HG02938 (cell line): ENCODE measurements around the gene PCYT1A.
"Not testable (repeated sequence)": the region's sequence is repeated elsewhere in the genome, so short reads cannot be mapped to it uniquely, and the experiment has no call there.

Source experiments
- ATAC-seq: cut with Tn5 transposase; IDR thresholded peaks from one replicate; pipeline ENCODE4 v1.9.1; 2021; ENCODE audit warnings: mild to moderate bottlenecking, moderate library complexity; ENCODE audit not compliant: unreplicated experiment

PCYT1A gene

GRCh38 chr3:196288141-196288460 lies 575 bp upstream of the PCYT1A start:
- ATAC-seq: no peak

- no peak for ATAC-seq
These were observed 461 bp downstream of the PCYT1A start for GRCh38 chr3:196287090-196287439.

GRCh38 chr3:196284396-196284795 lies 3.1 kb downstream of the PCYT1A start:
- no peak for ATAC-seq

GRCh38 chr3:196281962-196282361 lies 5.6 kb downstream of the PCYT1A start:
- no peak for ATAC-seq

GRCh38 chr3:196280689-196281440 lies 6.7 kb downstream of the PCYT1A start:
- ATAC-seq: peak; percentile 70

GRCh38 chr3:196275126-196275525 lies 12.4 kb downstream of the PCYT1A start:
- no peak for ATAC-seq

- ATAC-seq: peak; percentile 91
These were observed 12.9 kb downstream of the PCYT1A start for GRCh38 chr3:196274585-196274984.

GRCh38 chr3:196273655-196274054 lies 13.9 kb downstream of the PCYT1A start:
- no peak for ATAC-seq

- no peak for ATAC-seq
These were observed 14.7 kb downstream of the PCYT1A start for GRCh38 chr3:196272826-196273225.

GRCh38 chr3:196270499-196270898 lies 17.0 kb downstream of the PCYT1A start:
- ATAC-seq: no peak

- no peak for ATAC-seq
These were observed 19.0 kb downstream of the PCYT1A start for GRCh38 chr3:196268284-196269163.

GRCh38 chr3:196263819-196264218 lies 23.7 kb downstream of the PCYT1A start:
- no peak for ATAC-seq

- no peak for ATAC-seq
These were observed 26.7 kb downstream of the PCYT1A start for GRCh38 chr3:196260784-196261183.

GRCh38 chr3:196255776-196256175 lies 31.8 kb downstream of the PCYT1A start:
- ATAC-seq: no peak

- no peak for ATAC-seq
These were observed 32.9 kb downstream of the PCYT1A start for GRCh38 chr3:196254376-196255283.

GRCh38 chr3:196251918-196252317 lies 35.6 kb downstream of the PCYT1A start:
- ATAC-seq: no peak

GRCh38 chr3:196246612-196247308 lies 40.8 kb downstream of the PCYT1A start:
- no peak for ATAC-seq

- ATAC-seq: not testable (repeated sequence)
These were observed 43.4 kb downstream of the PCYT1A start for GRCh38 chr3:196244166-196244565.

- no peak for ATAC-seq
These were observed 45.8 kb downstream of the PCYT1A start for GRCh38 chr3:196241704-196242103.

GRCh38 chr3:196240424-196240823 lies 47.1 kb downstream of the PCYT1A start:
- no peak for ATAC-seq
